NCI-H526 (cell line): ENCODE measurements around the gene VWA8.

Experiments
- DNase-seq, 2 experiments: peaks; one replicate each; lab custom pipeline; 2025; lab: John Stamatoyannopoulos, UW

VWA8 gene

GRCh38 chr13:41960637-41961465 lies at the start of gene VWA8:
Gene VWA8 (minus strand): TSS chr13:41961109. CDS start chr13:41961015, 94 bp downstream.
- DNase-seq = peak; percentile 69 to 96

- no peak for DNase-seq
These were observed 48.1 kb upstream of the VWA8 start for GRCh38 chr13:42009057-42009456.

DNA sequence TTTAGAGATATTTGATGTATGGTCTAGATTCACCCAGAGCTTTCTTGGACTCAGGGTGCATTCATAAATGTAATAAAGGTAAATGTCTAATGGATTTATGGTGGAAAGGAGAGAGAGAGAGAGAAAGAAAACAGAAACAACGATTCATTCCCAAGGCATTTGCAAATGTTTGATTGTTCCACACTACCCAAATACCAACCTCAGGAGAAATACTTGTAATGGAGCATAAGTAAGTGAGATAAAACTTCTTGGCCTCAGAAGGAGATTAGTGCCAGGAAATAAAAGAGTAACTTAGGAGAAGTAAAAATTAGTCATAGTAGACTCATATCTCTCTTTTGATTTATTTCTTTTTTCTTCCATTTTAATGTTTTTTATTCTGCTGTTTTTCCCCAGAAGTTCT lies 46.9 kb upstream of the VWA8 start:
- DNase-seq = no peak

DNA sequence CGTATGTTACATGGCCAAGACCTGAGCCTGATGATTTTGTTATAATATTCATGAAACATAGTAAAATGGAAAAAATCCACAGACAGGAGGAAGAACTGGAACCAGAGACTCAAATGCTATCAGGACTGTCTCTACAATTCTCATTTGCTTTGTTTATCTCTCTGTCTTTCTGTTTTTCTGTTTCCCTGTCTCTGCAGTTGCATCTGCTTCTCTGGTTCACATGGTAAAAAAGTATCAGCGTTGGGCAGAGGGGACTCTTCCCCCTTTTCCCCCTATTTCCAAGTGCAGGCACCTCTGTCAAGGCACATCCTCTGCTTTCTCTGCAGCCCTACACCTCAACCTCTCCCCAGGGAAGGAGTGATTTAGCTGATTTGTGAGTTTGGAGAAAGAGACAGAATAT lies 41.2 kb upstream of the VWA8 start:
- DNase-seq = no peak

DNA sequence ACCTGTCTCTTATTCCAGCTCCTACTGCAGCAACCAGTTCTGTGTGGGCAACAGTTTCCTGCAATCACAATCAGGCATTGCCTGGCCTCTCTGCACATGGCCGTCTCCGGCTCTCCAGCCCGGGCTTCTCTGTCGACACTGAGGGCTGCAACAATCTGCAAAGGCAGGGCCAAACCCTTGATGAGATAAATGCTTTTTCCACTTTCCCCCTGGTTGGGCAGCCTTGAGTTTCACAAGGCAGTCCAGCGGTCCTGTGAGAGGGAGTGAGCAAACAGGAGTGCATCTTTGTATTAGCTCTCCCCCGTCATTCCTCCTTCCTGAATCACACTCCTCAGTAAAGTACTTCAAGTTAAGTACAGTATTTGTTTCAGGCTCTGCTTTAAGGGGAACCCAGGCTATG lies 40.7 kb upstream of the VWA8 start:
- no peak for DNase-seq

GRCh38 chr13:42000846-42001245 lies 39.9 kb upstream of the VWA8 start:
- DNase-seq = no peak

DNA sequence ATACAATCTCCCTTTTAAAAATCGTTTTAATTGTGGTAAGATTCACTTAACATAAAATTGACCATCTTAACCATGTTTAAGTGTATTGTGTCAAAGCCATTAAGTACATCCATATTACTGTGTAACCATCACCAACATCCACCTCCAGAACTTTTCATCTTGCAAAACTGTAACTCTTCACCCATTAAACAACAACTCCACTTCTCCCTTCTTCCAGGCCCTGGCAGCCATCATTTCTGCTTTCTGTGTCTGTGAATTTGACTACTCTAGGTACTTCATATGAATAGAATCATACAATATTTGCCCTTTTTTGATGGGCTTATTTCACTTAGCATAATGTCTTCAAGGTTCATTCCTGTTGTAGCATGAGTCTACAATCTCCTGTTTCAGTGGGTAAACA lies 36.5 kb upstream of the VWA8 start:
- no peak for DNase-seq

DNA sequence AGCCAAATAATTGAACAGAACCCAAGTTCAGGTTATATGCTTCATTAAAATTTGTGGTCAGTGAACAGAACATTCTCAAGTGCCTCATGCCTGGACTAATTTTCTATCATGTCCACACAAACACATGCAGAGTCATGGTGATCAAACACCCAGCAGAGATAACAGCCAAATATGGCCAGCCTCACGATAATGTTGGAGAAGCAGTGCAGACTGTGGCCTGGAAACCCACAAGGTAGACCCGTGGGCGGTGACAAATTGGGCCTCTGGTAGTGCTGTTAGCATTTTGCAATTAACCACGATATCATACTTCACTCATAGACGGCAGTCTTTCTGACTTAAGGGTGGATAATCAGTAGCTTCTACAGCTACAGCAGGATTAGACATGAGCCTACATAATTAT lies 35.0 kb upstream of the VWA8 start:
- DNase-seq = no peak

GRCh38 chr13:41995336-41995735 lies 34.4 kb upstream of the VWA8 start:
- DNase-seq = no peak

DNA sequence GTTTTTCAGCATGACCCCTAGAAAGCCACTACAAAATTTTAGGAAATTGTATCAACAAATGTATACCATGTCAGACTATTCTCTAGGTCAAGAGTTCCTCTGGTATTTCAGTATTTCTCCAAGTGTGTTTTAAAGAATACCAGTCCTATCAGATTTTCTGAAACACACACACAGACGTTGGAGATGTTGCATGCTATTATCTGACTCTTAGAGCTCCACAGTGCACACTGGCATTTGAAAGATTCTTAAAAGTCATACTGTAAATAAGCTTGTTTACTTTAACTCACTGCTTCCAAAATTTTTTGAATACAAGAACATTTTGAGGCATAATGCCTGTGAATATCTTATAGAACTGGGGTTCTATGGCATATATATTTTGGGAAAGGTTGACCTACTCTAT lies 33.8 kb upstream of the VWA8 start:
- no peak for DNase-seq

GRCh38 chr13:41991936-41992335 lies 31.0 kb upstream of the VWA8 start:
- DNase-seq = no peak

GRCh38 chr13:41988244-41988643 lies 27.3 kb upstream of the VWA8 start:
- DNase-seq = no peak

- no peak for DNase-seq
These were observed 25.0 kb upstream of the VWA8 start for GRCh38 chr13:41985788-41986508.

GRCh38 chr13:41981951-41982715 lies 21.2 kb upstream of the VWA8 start:
- DNase-seq = no peak

- no peak for DNase-seq
These were observed 17.1 kb upstream of the VWA8 start for GRCh38 chr13:41978007-41978406.

DNA sequence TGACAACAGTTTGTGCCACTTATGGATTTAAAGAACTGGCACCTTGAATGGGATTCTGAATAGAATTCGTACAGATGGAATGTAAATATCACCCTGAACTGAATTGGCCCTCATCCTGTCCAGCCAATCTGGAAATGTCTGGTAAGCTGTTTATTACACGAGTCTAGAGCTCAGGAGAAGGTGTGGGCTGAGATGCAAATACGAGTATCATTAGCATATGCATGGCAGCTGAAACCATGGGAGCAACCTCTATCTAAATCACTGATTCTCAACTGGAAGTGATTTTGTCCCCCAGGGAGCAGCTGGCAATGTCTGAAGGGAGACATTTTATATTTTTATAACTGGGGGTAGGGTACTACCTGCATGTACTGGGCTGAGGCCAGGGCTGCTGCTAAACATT lies 15.6 kb upstream of the VWA8 start:
- DNase-seq = peak; percentile 84 to 93

DNA sequence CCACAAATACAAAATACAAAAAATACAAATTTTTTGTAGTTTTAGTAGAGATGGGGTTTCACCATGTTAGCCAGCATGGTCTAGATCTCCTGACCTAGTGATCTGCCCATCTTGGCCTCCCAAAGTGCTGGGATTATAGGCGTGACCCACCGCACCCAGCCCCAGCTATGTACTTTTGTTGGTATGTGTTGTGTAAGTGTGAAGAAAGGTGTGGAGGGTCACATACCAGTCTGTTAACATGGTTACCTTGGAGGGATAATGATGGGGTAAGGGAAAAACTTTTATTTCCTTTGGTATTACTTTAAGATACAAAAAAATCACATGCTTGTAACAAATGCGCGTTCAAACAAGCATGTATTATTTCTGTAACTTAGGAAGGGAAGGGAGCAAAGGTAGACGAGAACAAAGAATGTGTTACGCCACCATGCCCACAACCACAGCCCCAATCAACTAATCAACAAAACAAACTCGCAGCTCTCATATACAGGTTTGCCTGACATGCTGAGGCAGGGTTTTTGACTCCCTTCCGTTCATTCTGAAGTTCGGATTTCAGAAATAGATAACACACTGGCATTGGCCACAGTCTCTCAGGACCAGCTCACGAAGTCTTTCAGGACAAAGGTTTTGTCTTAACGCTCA lies 13.5 kb upstream of the VWA8 start:
- DNase-seq = no peak

GRCh38 chr13:41973247-41973741 lies 12.4 kb upstream of the VWA8 start:
- DNase-seq = no peak

GRCh38 chr13:41971848-41972247 lies 10.9 kb upstream of the VWA8 start:
- DNase-seq = no peak

DNA sequence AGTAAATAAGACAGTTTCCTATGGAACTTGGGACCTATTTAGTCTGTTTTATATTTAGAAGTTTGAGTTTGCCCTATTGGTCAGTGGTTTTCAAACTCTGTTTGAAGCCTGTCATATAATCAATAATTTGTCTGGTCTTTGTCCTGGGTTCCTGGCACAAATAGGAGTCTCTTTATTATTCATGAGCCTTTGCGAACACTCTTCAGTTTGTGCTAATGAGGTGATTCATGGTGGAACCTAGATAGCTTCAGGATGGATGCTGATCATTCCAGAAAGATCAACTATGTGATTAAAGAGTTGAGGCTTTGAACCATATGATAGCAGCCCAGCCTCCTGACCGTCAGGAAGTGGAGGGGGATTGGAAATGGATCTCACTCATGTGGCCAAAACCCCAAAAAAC lies 10.0 kb upstream of the VWA8 start:
- no peak for DNase-seq

GRCh38 chr13:41970022-41970421 lies 9.1 kb upstream of the VWA8 start:
- no peak for DNase-seq

DNA sequence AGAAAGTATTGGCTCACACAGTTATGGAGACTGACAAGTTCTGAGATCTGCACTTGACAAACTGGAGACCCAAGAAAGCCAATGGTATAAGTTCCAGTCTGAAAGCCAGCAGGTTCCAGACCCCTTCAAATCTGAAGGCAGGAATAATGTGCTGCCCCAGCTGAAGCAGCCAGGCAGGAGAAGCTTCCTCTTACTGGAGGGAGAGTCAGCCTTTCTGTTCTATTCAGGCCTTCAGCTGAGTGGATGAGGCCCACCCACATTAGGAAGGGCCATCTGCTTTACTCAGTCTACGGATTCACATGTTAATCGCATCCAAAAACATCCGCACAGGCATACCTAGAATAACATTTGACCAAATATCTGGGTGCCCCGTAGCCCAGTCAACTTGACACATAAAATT lies 8.2 kb upstream of the VWA8 start:
- DNase-seq = no peak
